ENCODE data around the gene PNPLA8.
"Not testable (repeated sequence)": the region's sequence is repeated elsewhere in the genome, so short reads cannot be mapped to it uniquely, and the experiment has no call there.

The PNPLA8 gene

GRCh38 chr7:108525985-108526767 lies at the start of gene PNPLA8:
Gene PNPLA8 (minus strand): TSS chr7:108526135. CDS start chr7:108515491, 10,644 bp downstream.
- peak; percentile 100 for DNase-seq (ENCODE audit: low read depth)

- DNase-seq (ENCODE audit: low read depth), result no peak
Observed at GRCh38 chr7:108575156-108575555, 49.2 kb upstream of the PNPLA8 start.

GRCh38 chr7:108572480-108572879 lies 46.5 kb upstream of the PNPLA8 start:
- DNase-seq (ENCODE audit: low read depth), result no peak

- peak; percentile 6 for DNase-seq (ENCODE audit: low read depth)
Observed at GRCh38 chr7:108570146-108570755, 44.3 kb upstream of the PNPLA8 start.

GRCh38 chr7:108569381-108570145 lies 43.6 kb upstream of the PNPLA8 start, which contains the start of the genes DNAJB9 and THAP5:
Gene DNAJB9 (plus strand): TSS chr7:108569874. CDS start chr7:108571727, 1,853 bp downstream.
Gene THAP5 (minus strand): TSS chr7:108569706. CDS start chr7:108569569, 137 bp downstream.
- DNase-seq (ENCODE audit: low read depth), result peak; percentile 99

- no peak for DNase-seq (ENCODE audit: low read depth)
Observed at GRCh38 chr7:108568801-108569380, 43.0 kb upstream of the PNPLA8 start.

GRCh38 chr7:108565987-108566386 lies 40.1 kb upstream of the PNPLA8 start:
- no peak for DNase-seq (ENCODE audit: low read depth)

GRCh38 chr7:108561047-108561619 lies 35.2 kb upstream of the PNPLA8 start:
- DNase-seq (ENCODE audit: low read depth), result no peak

- DNase-seq (ENCODE audit: low read depth), result no peak
Observed at GRCh38 chr7:108559253-108559652, 33.3 kb upstream of the PNPLA8 start.

- no peak for DNase-seq (ENCODE audit: low read depth)
Observed at GRCh38 chr7:108557617-108558016, 31.7 kb upstream of the PNPLA8 start.

GRCh38 chr7:108557191-108557590 lies 31.3 kb upstream of the PNPLA8 start:
- no peak for DNase-seq (ENCODE audit: low read depth)

- not testable (repeated sequence) for DNase-seq (ENCODE audit: low read depth)
Observed at GRCh38 chr7:108556665-108557064, 30.7 kb upstream of the PNPLA8 start.

GRCh38 chr7:108548141-108548896 lies 22.4 kb upstream of the PNPLA8 start:
- DNase-seq (ENCODE audit: low read depth), result not testable (repeated sequence)

- DNase-seq (ENCODE audit: low read depth), result no peak
Observed at GRCh38 chr7:108541478-108541877, 15.5 kb upstream of the PNPLA8 start.

- DNase-seq (ENCODE audit: low read depth), result not testable (repeated sequence)
Observed at GRCh38 chr7:108538685-108539084, 12.8 kb upstream of the PNPLA8 start.

GRCh38 chr7:108538236-108538635 lies 12.3 kb upstream of the PNPLA8 start:
- not testable (repeated sequence) for DNase-seq (ENCODE audit: low read depth)

GRCh38 chr7:108537229-108537628 lies 11.3 kb upstream of the PNPLA8 start:
- no peak for DNase-seq (ENCODE audit: low read depth)

GRCh38 chr7:108535744-108536143 lies 9.8 kb upstream of the PNPLA8 start:
- DNase-seq (ENCODE audit: low read depth), result no peak

- no peak for DNase-seq (ENCODE audit: low read depth)
Observed at GRCh38 chr7:108535257-108535656, 9.3 kb upstream of the PNPLA8 start.

GRCh38 chr7:108533712-108534111 lies 7.8 kb upstream of the PNPLA8 start:
- no peak for DNase-seq (ENCODE audit: low read depth)

GRCh38 chr7:108529341-108529740 lies 3.4 kb upstream of the PNPLA8 start:
- DNase-seq (ENCODE audit: low read depth), result no peak
